GM20000 (cell line): ENCODE measurements around the gene SLC6A12.

Experiments
- DNase-seq: peaks from one replicate; pipeline ENCODE4 v3.0.0; 2012; ENCODE audit warnings: low spot score
- CTCF ChIP-seq: IDR thresholded peaks from 2 replicates; pipeline ENCODE4 v1.5.1; 2012; ENCODE audit warnings: mild to moderate bottlenecking, control low read depth; ENCODE audit errors: extremely low read depth, missing control alignments

SLC6A12 gene

DNA sequence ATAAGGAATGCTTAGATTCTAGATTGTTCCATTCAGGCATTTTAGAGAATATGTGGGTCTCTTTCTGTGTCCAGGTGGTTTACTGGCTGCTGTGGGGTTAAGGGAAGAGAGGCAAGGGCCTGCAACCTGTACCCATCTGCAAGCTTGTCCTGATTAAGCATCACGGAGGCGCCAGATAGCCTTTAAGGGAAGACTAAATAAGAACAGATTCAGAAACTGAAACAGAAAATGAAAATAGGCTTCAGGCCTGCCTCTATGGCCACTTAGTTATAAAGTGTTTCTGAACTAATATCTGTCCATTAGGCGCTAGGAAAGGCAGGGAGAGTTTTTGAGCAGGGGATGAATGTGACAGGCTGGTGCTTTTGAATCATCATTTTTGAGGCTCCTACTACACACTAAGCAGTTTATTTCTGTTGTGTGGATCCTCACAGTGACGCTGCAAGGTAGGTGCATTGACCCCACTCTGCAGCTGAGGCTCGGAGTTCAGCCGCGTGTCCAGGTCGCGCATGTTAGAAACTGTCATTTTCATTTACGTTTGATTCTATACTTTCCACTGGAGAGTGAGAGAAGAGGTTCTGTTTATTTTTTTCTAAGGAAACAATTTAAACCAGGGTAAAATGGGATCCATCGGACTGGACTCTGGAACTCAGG, 47.4 kb downstream of the SLC6A12 start:
- no peak for TF ChIP-seq CTCF
- DNase-seq = no peak

GRCh38 chr12:165862-166368, 48.0 kb downstream of the SLC6A12 start:
- no peak for DNase-seq
- TF ChIP-seq CTCF = no peak

DNA sequence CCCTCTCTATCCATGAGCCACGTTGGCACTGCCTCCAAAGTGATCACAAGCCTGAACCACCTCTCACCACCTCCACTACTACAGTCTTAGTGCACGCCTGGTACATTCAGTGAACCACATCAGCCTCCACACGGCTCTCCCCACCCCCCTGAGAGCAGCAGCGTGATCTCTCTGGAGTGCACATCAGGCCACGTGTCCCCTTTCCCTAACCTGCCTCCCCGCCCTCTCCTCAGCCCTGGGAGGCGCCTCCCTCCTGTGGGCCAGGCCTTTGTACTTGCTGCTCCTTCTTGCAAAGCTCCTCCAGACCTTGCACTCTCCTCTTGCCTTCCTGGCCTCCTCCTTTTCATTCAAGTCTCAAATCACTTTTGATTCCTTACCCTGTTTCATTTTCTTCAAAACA, 49.8 kb downstream of the SLC6A12 start:
- DNase-seq = no peak
- TF ChIP-seq CTCF = no peak

GRCh38 chr12:163406-163986, 50.5 kb downstream of the SLC6A12 start:
- no peak for TF ChIP-seq CTCF
- no peak for DNase-seq

- TF ChIP-seq CTCF = no peak
- no peak for DNase-seq
Measured at GRCh38 chr12:162467-163307, 51.3 kb downstream of the SLC6A12 start.

- no peak for TF ChIP-seq CTCF
- DNase-seq = no peak
Measured at GRCh38 chr12:161823-162222, 52.1 kb downstream of the SLC6A12 start.

DNA sequence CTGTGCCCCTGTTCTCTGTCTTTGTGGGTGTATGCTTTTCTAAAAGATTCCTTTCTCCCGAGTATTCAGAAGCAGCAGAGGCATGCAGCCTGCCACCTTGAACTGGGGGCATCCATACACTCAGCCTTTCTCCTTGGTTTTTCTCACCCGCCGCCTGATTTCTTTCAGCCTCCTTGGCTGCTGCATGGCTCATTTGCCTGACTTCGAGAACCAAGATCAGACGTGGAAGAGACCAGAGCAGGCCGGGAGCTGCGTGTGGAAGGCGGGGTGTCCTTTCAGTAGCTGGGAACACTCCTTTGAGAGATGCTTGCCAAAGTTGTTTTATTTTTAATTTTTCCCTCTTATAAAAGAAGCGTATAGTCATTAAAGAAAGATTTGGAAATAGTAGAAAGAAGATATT, 53.1 kb downstream of the SLC6A12 start:
- DNase-seq = no peak
- no peak for TF ChIP-seq CTCF
